ENCODE measurements around the gene NBDY.

DNA sequence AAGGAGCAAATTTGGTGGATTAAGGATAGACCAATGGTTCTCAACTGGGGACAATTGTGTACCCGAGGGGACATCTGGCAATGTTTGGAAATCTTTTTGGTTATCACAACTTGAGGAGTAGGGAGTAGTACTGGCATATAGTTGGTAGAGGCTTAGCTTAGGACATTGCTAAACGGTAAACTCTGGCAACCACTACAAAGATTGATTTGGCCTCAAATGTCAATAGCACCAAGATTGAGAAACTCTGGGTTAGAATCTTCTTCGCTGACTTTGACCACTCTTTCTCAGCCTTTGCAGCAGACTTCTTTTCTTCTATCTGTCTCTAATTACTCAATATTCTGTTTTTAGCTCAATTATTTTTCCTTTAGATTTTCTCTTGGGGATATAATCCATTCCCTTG, 1.5 kb upstream of the NBDY start:
- TF ChIP-seq CTCF (IDR thresholded peaks at IDR 0.05; ENCODE audit: borderline replicate concordance, extremely low read depth, low read length, poor library complexity, severe bottlenecking) (no peak), EZH2 (IDR thresholded peaks at IDR 0.05; ENCODE audit: borderline replicate concordance, low read depth, low read length, severe bottlenecking) (no peak)

Data from DND-41 (cell line).